ENCODE results near the gene TINAGL1.

TINAGL1 gene

GRCh38 chr1:31627930-31628559 lies 51.7 kb downstream of the TINAGL1 start:
- no peak for DNase-seq (ENCODE audit: low read depth)

GRCh38 chr1:31628931-31629556 lies 52.7 kb downstream of the TINAGL1 start:
- DNase-seq (ENCODE audit: low read depth), result no peak

DNA sequence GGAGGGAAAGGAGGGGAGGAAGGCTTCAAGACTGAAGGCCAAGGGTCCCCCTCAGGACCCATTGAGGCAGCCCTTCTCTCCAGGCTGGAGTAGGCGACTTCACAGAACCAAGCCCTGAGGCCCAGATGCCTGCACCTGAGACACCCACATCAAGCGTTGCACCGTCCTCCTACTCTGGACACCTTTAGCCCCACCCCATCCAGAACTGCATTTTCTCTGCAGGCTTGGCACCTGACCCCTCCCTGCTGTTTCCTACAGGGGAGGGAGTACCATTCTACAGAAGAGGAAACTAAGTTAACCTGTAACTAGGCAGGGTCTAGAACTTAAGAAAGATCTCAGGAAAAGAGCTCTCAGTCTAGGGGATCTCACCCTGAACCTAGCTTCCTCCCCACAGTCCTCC lies 56.3 kb downstream of the TINAGL1 start:
- no peak for DNase-seq (ENCODE audit: low read depth)

- DNase-seq (ENCODE audit: low read depth), result no peak
Observed at GRCh38 chr1:31633117-31633516, 56.8 kb downstream of the TINAGL1 start.

Measured in stimulated activated CD8-positive, alpha-beta memory T cell treated with anti-CD3 and anti-CD28 coated beads, Interleukin-12 subunit alpha, Interleukin-12 subunit beta, amount 100 ng/mL, for 4 hours (primary cell).